ENCODE results near the gene SNAP47.

The SNAP47 gene

GRCh38 chr1:227769936-227770494, 34.8 kb downstream of the SNAP47 start:
- DNase-seq: no peak

DNA sequence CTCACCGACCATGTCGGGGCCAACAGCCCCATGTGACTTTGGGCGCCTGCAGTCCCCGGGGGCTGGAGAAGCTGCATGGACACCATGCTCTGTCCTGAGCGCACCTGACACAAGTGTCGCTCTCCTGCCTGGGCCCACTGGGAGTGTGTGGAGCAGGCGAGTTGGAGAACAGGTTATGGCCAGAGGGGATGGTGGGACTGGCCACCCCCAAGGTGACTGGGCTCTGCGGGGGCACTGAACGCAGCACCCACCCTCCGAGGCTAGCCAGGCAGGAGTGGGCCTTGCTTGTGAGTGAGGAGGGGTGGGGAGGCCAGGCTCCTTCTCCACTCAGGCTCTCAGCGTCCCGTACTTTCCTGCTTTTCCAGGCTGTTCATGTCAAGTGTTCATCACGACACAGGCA, 35.6 kb downstream of the SNAP47 start:
- DNase-seq: no peak

DNA sequence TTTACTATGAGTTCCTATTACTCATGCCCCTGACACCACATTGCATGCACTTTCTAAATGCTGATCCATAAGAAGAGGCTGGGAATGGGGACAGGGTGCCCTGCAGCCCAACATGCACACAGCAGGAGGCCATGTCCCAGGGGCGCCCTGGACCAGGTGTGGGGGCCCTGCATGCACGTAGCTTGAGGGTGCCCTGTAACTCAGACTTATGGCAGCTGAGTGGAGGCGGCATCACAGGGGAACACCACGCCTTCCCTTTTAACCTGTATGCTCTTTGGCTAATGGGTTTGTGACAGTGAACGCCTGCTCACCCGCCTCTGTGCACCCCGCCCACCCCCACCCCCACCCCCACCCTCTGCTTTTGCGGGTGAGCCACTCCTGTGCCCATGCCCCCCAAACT, 36.1 kb downstream of the SNAP47 start:
- DNase-seq: no peak

DNA sequence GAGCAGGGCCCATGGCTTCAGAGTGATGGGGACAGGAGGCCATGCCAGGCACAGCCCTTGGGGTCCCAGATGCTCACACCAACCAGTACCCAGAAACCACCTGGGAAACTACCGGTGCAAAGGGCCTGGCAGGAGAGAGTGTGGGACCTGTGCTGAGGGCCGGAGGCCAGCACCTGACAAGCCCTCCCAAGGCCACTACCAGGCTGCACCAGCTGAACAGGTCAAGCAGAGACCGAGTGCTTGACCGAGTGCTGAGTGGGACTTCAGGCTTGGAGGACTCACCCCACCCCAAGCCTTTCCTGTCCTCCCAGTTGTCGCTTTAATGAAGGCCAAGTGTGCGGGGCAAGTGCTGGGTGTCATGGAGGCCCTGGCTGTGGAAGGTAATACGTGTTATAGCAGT, 36.5 kb downstream of the SNAP47 start:
- no peak for DNase-seq

GRCh38 chr1:227773558-227773957, 38.3 kb downstream of the SNAP47 start:
- no peak for DNase-seq

GRCh38 chr1:227774051-227774731, 39.0 kb downstream of the SNAP47 start:
- no peak for DNase-seq

DNA sequence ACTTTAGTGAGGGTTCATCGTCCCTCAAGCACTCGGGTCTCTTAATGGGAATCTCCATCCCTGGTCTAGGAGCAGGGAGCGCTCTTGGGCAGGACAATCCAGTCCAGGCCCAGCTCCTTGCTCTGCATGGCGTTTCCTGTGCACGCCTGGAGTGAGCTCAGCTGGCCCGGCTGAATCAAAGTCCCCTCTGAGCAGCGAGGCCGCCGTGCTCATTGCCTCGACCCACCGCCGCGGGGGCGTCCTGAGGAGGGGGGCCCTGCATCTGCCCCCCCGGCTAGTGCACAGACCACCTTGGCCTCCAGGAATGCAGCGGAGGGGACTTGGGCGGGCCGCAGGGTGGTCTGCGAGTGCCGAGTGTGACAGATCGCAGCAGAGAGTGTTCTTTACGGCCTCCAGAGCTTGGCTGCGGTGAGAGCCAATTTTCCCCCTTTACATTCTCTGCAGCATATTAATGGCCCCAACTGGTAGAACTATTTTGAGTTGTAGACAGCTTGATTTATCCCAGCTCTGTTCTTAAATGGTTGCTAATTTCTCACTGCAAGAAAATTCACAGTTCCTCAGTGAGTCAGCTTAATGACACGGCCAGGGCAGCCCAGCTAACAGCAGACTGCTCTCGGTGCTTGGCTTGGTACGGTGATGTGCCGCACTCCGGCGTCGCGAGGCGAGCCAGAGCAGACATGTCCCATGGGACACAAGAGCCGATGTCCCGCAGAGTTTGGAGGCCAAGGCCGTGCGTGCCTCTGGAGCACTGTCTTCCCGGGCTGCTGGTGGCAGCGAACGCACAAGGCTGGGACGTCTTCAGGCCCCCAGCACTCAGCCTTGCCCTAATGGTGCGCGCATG, 39.8 kb downstream of the SNAP47 start:
- no peak for DNase-seq

GRCh38 chr1:227775841-227776240, 40.6 kb downstream of the SNAP47 start:
- no peak for DNase-seq

GRCh38 chr1:227776331-227776771, 41.1 kb downstream of the SNAP47 start:
- DNase-seq: no peak

DNA sequence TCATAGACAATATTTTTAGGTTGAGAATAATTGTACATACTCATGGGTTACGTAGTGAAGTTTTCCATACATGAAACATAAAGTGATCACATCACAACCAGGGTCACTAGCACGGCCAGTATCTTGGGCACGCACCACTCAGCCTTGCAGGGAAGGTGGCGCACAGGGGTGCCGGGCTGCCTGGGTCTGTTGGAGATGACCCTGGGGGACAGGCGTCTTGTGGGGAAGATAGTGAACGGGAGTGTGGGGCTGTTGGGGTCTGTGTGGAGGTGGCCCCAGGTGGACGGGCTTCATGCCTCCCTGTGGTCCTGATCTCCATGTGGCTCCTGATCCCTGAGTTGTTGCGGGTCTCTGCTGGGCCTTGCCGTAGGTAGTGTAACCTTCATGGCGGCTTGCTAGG, 41.9 kb downstream of the SNAP47 start:
- no peak for DNase-seq

DNA sequence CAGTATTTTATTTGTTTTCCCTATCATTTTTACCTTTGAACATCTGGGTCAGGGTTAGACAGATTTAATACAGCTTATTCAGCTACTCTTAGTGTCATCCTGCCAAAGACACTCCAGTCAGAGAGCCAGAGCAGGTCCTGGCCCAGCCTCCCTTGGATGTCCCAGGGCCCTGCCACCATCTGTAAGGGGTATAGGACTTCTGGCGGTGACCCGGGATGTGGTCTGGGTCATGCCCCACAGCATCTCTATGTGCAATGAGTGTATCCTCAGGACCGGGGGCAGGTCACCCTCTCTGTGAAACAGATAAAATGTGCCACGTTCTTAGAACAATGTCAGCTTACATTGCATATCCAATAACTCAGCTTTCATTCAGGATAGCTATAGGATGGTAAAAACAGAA, 42.4 kb downstream of the SNAP47 start:
- no peak for DNase-seq

GRCh38 chr1:227778401-227778947, 43.2 kb downstream of the SNAP47 start:
- no peak for DNase-seq

GRCh38 chr1:227779021-227779441, 43.8 kb downstream of the SNAP47 start:
- DNase-seq: no peak

DNA sequence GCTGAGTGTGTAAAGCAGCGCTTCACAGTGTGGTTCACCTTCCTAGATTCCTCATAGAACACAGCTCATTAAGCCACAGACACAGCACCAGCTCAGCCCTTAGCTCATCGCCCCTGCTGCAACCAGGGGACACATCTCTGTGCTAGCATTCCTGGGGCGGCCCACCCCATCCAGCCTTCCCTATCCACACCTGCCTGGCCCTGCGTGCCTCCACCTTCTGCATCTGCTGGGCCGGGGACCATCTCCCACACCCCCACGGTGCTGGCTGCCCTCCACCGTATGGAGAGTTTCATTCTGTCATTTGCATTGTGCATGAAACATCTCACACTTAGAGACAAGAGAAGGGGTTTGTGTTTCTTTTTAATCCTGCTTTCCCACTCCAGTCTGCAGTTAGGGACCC, 44.5 kb downstream of the SNAP47 start:
- DNase-seq: no peak

DNA sequence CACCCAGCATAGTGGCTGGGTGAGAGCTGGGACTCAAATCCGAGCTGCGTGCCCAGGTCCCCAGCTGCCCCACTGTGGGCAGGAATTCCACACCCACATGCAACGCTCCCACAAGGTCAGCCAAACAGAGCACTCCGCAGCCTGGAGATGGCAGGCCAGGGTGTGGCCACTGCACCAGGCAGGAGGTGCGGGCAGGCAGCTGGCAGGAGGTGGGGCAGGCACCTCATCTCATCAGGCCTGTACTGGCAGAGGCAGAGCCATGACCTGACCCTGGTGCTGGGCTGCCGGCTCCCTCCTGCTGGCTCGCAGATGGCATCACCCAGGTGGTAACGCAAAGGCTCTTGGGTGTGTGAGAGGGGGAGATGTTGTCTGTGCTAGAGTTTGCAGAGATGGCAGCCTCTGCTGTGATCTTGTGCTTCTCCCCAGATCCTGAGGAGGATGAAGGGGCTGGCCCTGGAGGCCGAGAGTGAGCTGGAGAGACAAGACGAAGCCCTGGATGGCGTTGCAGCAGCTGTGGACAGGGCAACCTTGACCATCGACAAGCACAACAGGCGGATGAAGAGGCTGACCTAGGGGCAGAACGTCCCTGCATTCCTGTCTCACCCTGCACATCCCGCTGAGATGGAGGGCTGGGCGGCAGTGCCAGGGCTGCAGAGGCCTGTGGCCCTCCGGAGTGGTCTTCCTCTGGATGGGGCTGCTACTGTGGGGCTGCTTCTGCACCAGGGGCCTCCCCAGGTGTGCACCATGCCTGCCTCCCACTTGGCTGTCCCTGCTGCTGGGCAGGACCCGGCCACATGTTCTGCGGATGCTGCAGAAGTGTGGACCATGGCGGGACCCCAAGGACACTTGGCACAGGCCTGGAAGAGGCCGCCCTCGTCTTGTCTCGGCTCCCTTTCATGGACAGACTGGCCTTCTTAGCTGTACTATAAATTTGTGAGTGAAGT, 45.1 kb downstream of the SNAP47 start:
- DNase-seq: no peak

DNA sequence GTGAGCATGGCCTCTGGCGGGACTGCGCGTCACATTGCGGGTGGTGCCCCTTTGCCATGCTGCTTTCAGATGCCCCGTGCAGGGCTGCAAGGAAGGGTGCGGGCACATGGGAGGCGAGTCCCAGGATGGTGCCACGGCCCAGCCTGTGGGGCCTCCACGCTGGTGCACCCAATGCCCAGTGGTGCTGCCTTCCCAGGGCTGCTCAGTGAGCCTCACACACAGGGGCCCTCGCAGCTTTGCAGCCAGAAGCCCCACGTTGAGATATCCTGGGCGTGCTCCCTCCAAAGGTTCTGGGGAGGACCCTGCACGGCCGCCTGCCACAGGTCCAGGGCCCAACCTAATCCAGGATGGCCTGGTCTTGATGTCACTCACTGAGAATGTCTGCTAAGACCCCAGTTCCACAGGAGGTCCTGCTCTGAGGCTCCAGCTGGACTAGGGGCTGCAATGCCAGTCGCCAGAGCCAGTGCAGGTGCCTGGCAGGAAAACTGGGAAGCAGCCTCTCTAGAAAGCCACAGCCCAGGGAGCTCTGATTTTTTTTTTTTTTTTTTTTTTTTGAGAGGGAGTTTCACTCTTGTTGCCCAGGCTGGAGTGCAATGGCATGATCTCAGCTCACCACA, 46.2 kb downstream of the SNAP47 start:
- DNase-seq: no peak

- DNase-seq: no peak
These were observed 47.0 kb downstream of the SNAP47 start for GRCh38 chr1:227782226-227782625.

- DNase-seq: no peak
These were observed 50.0 kb downstream of the SNAP47 start for GRCh38 chr1:227785094-227785804.

GRCh38 chr1:227785805-227786671, 50.8 kb downstream of the SNAP47 start:
- no peak for DNase-seq

All from MV-4-11 (cell line).